Measurements from ENCODE around the gene PRMT7. TPM values are rescaled to one million over a fixed set of nuclear protein-coding genes. Genes with fewer than 3 reads are reported as not detected.
A peak's percentile ranks its signal among the peaks of the same experiment; 100 is the strongest.

Gene PRMT7
- total RNA-seq, 5 donors from 2014 or later (not counting 1 experiment from before 2014, with no cell fraction given), result 80.1 to 92.4 (median 87.2) TPM

DNA sequence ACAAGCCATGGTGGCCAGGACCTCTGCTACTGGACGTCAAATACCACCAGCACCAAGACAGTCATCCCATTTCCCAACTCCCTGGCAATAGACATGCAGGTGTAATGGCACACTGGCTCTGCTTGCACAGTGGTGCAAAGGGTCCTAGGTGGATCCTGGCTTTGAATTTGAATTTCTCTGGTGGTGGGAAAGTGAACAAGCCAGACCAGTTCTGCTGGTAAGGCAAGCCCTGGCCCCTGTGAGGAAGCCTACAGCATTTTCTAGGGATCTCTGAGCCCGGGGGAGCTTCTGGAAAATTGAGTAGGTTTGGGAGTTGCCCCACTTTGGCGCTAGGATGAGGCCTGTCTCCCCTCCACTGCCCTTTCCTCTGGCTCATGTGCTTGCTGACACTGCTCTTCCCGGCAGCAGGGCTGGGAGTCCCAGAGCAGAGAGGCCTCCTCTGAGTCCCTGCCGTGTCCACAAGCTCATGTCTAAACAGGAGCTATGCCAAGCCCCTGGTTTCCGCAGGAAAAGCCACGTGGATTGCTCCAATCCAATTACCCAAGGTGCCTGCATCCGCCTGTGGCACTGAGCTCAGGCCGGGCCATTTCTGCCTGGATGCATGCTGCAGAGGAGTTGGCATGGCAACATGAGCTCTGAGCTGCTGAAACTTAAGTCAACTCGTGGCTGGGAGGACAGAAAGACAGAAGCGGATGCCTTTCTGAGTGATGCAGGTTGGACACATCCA lies 67.0 kb downstream of the PRMT7 start:
- Mint-ChIP-seq H3K36me3 (no peaks in the 10 kb centered on the region), H3K27ac (no peak overlapping the region), H3K9me3 (no peaks in the 10 kb centered on the region), H3K4me3 (no peak overlapping the region), H3K4me1 (peaks cover 15 to 35% (median 31%) of the 10 kb centered on the region in 3 donors), H3K27me3 (no peaks in the 10 kb centered on the region)
- Histone ChIP-seq H3K4me1 (ENCODE audit: control insufficient read depth in 1 of 2, extremely low read depth in 1 of 2, insufficient read depth in 2 of 2, low read length in 2 of 2) (peaks cover 7 to 20% of the 10 kb centered on the region in 2 experiments), H3K27ac (ENCODE audit: low read length) (no peak overlapping the region), H3K9me3 (no peaks in the 10 kb centered on the region), H3K4me3 (ENCODE audit: control insufficient read depth in 1 of 2, extremely low read depth in 1 of 2, low read length in 1 of 2) (no peak overlapping the region), H3K36me3 (ENCODE audit: control insufficient read depth in 2 of 2, extremely low read depth in 1 of 2, insufficient read depth in 1 of 2, low read length in 1 of 2) (no peaks in the 10 kb centered on the region), H3K27me3 (replicated peaks in 1 of 2; ENCODE audit: control insufficient read depth in 2 of 2, extremely low read depth in 1 of 2, insufficient read depth in 2 of 2, low read length in 1 of 2) (peaks cover 0 to 21% of the 10 kb centered on the region in 2 experiments)
- ChIA-PET CTCF (no interaction called here), POLR2A (no interaction called here)
- WGBS (ENCODE audit: insufficient coverage), result 91% methylated on average over 8 of the region's 11 CpGs
- DNase-seq, result no peak
- no peak for ATAC-seq (replicated peaks in 1 of 4)

GRCh38 chr16:68378436-68379415 lies 67.9 kb downstream of the PRMT7 start:
- ATAC-seq (replicated peaks in 1 of 4) (no peak), DNase-seq (no peak)
- Mint-ChIP-seq H3K4me3 (peak overlapping the region in 1 of 3 donors; percentile 48), H3K27me3 (no peaks in the 10 kb centered on the region), H3K4me1 (peaks cover 18 to 40% (median 35%) of the 10 kb centered on the region in 3 donors), H3K27ac (peak overlapping the region in 1 of 2 donors; percentile 77), H3K9me3 (no peaks in the 10 kb centered on the region), H3K36me3 (no peaks in the 10 kb centered on the region)
- ChIA-PET POLR2A (interaction anchor here in 1 of 2 donors (0.6 kb wide), 1 partner anchor 172 kb away, joined by 8 read pairs; no protein-coding TSS in a partner anchor), CTCF (interaction anchor here in 1 of 2 donors (0.6 kb wide), 1 partner anchor 454 kb away, joined by 3 read pairs; no protein-coding TSS in a partner anchor)
- H3K27ac ChIP-seq (ENCODE audit: low read length), result no peak overlapping the region
- WGBS (ENCODE audit: insufficient coverage), result 72% methylated on average over 10 of the region's 13 CpGs
- no peak overlapping the region for H3K4me3 ChIP-seq (ENCODE audit: control insufficient read depth in 1 of 2, extremely low read depth in 1 of 2, low read length in 1 of 2)
- peaks cover 0 to 20% of the 10 kb centered on the region in 2 experiments for H3K27me3 ChIP-seq (replicated peaks in 1 of 2; ENCODE audit: control insufficient read depth in 2 of 2, extremely low read depth in 1 of 2, insufficient read depth in 2 of 2, low read length in 1 of 2)
- no peaks in the 10 kb centered on the region for H3K36me3 ChIP-seq (ENCODE audit: control insufficient read depth in 2 of 2, extremely low read depth in 1 of 2, insufficient read depth in 1 of 2, low read length in 1 of 2)
- no peaks in the 10 kb centered on the region for H3K9me3 ChIP-seq
- H3K4me1 ChIP-seq (ENCODE audit: control insufficient read depth in 1 of 2, extremely low read depth in 1 of 2, insufficient read depth in 2 of 2, low read length in 2 of 2), result peaks cover 7 to 20% of the 10 kb centered on the region in 2 experiments

GRCh38 chr16:68379472-68380347 lies 68.9 kb downstream of the PRMT7 start:
- CTCF ChIA-PET, result no interaction called here
- Histone ChIP-seq H3K9me3 (no peaks in the 10 kb centered on the region), H3K4me3 (ENCODE audit: control insufficient read depth in 1 of 2, extremely low read depth in 1 of 2, low read length in 1 of 2) (no peak overlapping the region), H3K36me3 (ENCODE audit: control insufficient read depth in 2 of 2, extremely low read depth in 1 of 2, insufficient read depth in 1 of 2, low read length in 1 of 2) (no peaks in the 10 kb centered on the region), H3K27ac (ENCODE audit: low read length) (no peak overlapping the region), H3K27me3 (replicated peaks in 1 of 2; ENCODE audit: control insufficient read depth in 2 of 2, extremely low read depth in 1 of 2, insufficient read depth in 2 of 2, low read length in 1 of 2) (peaks cover 0 to 14% of the 10 kb centered on the region in 2 experiments), H3K4me1 (ENCODE audit: control insufficient read depth in 1 of 2, extremely low read depth in 1 of 2, insufficient read depth in 2 of 2, low read length in 2 of 2) (peaks cover 7 to 29% of the 10 kb centered on the region in 2 experiments)
- POLR2A ChIA-PET, result no interaction called here
- Mint-ChIP-seq H3K4me1 (peaks cover 18 to 46% (median 41%) of the 10 kb centered on the region in 3 donors), H3K4me3 (peak overlapping the region in 1 of 3 donors; percentile 48), H3K27ac (peak overlapping the region; percentile 61 to 77), H3K27me3 (no peaks in the 10 kb centered on the region), H3K9me3 (no peaks in the 10 kb centered on the region), H3K36me3 (no peaks in the 10 kb centered on the region)
- WGBS (ENCODE audit: insufficient coverage), result 60% methylated on average over 18 of the region's 18 CpGs
- DNase-seq (peak in 13 of 35 experiments; percentile 12 to 53 (median 24)), ATAC-seq (replicated peaks in 1 of 4) (peak; percentile 77 to 98 (median 84))

GRCh38 chr16:68380348-68380670 lies 69.5 kb downstream of the PRMT7 start:
- H3K4me3 ChIP-seq (ENCODE audit: control insufficient read depth in 1 of 2, extremely low read depth in 1 of 2, low read length in 1 of 2), result no peak overlapping the region
- ChIA-PET POLR2A (no interaction called here), CTCF (no interaction called here)
- H3K9me3 ChIP-seq, result no peaks in the 10 kb centered on the region
- H3K36me3 ChIP-seq (ENCODE audit: control insufficient read depth in 2 of 2, extremely low read depth in 1 of 2, insufficient read depth in 1 of 2, low read length in 1 of 2), result no peaks in the 10 kb centered on the region
- no peak overlapping the region for H3K27ac Mint-ChIP-seq
- H3K27me3 Mint-ChIP-seq, result no peaks in the 10 kb centered on the region
- H3K9me3 Mint-ChIP-seq, result no peaks in the 10 kb centered on the region
- H3K4me1 Mint-ChIP-seq, result peaks cover 18 to 52% (median 43%) of the 10 kb centered on the region in 3 donors
- no peak for ATAC-seq (replicated peaks in 1 of 4)
- H3K36me3 Mint-ChIP-seq, result no peaks in the 10 kb centered on the region
- peaks cover 0 to 9% of the 10 kb centered on the region in 2 experiments for H3K27me3 ChIP-seq (replicated peaks in 1 of 2; ENCODE audit: control insufficient read depth in 2 of 2, extremely low read depth in 1 of 2, insufficient read depth in 2 of 2, low read length in 1 of 2)
- H3K27ac ChIP-seq (ENCODE audit: low read length), result no peak overlapping the region
- H3K4me3 Mint-ChIP-seq, result no peak overlapping the region
- DNase-seq, result no peak
- peaks cover 7 to 31% of the 10 kb centered on the region in 2 experiments for H3K4me1 ChIP-seq (ENCODE audit: control insufficient read depth in 1 of 2, extremely low read depth in 1 of 2, insufficient read depth in 2 of 2, low read length in 2 of 2)
- 83% methylated on average over 2 of the region's 5 CpGs for WGBS (ENCODE audit: insufficient coverage)

DNA sequence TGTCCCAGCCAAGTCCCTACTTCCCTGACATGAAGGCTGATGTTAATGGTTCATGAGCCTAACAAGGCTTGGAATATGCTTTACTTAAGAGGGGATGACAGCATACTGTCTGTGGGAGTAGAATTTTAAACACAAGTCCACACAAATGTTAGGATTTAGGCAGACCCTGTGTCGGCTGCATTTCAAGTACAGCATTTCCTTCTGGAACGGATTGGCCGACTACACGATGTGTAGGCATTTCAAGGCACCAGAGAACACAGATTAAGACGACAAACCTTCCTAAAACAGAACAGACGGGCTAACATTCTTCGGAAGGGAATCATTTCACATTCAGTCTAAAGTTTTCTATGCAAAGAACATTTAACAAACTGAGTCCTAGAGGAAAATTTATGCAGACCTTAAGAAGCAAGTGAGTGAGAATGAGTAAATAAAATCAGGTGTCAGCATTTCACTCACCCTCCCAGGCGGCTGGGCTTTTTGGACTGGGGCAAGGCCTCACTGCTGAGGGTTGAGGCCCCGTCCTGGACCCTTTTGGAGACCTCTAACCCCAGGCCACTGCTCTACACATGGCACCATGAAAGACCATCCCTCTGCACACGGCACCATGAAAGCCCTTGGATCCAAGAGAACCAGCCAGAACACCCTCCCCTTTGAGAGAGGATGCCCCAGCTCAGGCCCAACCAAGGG lies 70.0 kb downstream of the PRMT7 start:
- Mint-ChIP-seq H3K27ac (no peak overlapping the region), H3K4me1 (peaks cover 18 to 56% (median 43%) of the 10 kb centered on the region in 3 donors), H3K9me3 (no peaks in the 10 kb centered on the region), H3K4me3 (no peak overlapping the region), H3K36me3 (no peaks in the 10 kb centered on the region), H3K27me3 (no peaks in the 10 kb centered on the region)
- H3K4me1 ChIP-seq (ENCODE audit: control insufficient read depth in 1 of 2, extremely low read depth in 1 of 2, insufficient read depth in 2 of 2, low read length in 2 of 2), result peaks cover 7 to 31% of the 10 kb centered on the region in 2 experiments
- no peaks in the 10 kb centered on the region for H3K9me3 ChIP-seq
- ChIA-PET CTCF (interaction anchor here in 1 of 2 donors (0.6 kb wide), 1 partner anchor 315 kb away, joined by 3 read pairs; no protein-coding TSS in a partner anchor), POLR2A (no interaction called here)
- ATAC-seq (replicated peaks in 1 of 4), result no peak
- H3K4me3 ChIP-seq (ENCODE audit: control insufficient read depth in 1 of 2, extremely low read depth in 1 of 2, low read length in 1 of 2), result no peak overlapping the region
- H3K27ac ChIP-seq (ENCODE audit: low read length), result no peak overlapping the region
- DNase-seq, result no peak
- no peaks in the 10 kb centered on the region for H3K36me3 ChIP-seq (ENCODE audit: control insufficient read depth in 2 of 2, extremely low read depth in 1 of 2, insufficient read depth in 1 of 2, low read length in 1 of 2)
- peaks cover 0 to 3% of the 10 kb centered on the region in 2 experiments for H3K27me3 ChIP-seq (replicated peaks in 1 of 2; ENCODE audit: control insufficient read depth in 2 of 2, extremely low read depth in 1 of 2, insufficient read depth in 2 of 2, low read length in 1 of 2)
- WGBS (ENCODE audit: insufficient coverage), result no CpG with 5 or more reads among the region's 10 CpGs

Measured in T-cell (primary cell).